Midbrain (tissue), 1 donor: Measurements from ENCODE around the gene SCG5.
A peak's percentile ranks its signal among the peaks of the same experiment; 100 is the strongest.
"Not testable (repeated sequence)": the region's sequence is repeated elsewhere in the genome, so short reads cannot be mapped to it uniquely, and the experiment has no call there.

Experiments used
- DNase-seq: peaks from one replicate; lab custom pipeline; 2025; lab: John Stamatoyannopoulos, UW

Gene SCG5, protein sequence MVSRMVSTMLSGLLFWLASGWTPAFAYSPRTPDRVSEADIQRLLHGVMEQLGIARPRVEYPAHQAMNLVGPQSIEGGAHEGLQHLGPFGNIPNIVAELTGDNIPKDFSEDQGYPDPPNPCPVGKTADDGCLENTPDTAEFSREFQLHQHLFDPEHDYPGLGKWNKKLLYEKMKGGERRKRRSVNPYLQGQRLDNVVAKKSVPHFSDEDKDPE

DNA sequence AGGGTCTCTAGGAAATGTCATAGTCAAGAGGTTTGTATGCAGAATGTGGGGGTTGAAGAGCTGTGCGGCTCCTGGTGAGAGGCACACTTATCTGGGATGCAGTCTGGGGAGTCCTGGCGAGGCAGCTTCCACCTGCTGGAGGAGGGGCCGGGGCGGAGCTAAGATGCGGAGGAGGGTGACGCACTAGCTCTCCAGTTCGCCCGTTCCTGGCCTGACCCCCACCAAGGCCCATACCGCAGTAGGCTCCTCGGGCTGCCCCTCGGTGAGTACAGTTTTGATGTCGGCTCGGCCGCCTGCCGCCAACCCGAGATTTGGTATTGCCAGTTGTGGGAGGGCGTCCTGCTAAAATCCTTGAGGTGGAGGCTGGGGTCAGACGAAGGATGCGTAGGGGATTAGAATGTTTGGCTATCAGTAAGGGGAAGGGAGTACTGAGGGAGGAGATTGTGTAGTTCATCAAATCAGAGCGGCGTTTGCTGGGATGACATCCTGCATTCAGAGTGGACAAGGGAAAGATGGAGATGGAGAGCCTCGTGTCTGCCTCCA is at the start of gene SCG5:
Gene SCG5, plus strand, starts transcription at position 194 of the 543 bp plus-strand sequence. CDS start 1,883 bp downstream, outside the sequence.
- peak; percentile 74 for DNase-seq

DNA sequence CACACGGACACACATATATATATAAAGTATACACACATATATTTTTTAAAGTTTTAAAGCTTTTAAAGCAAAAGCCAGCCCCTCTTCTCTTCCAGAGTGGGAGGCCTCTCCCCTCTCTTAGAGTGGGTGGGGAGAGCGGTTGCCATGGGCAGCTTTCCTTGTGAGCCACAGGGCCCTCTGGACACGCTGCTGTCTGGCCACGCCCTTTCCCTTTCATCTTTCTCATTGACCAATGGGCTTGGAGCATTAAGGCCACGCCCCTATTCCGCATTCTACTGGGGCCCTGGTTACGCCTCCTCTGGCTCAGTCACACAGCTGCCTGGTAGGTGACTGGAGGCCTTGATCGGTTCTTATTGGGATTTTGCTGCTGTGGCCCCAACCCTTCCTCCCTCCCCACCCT is 48.4 kb upstream of the SCG5 start, which contains the start of gene GOLGA8N:
Gene GOLGA8N, plus strand, starts transcription at position 306 of the 400 bp plus-strand sequence.
- not testable (repeated sequence) for DNase-seq

DNA sequence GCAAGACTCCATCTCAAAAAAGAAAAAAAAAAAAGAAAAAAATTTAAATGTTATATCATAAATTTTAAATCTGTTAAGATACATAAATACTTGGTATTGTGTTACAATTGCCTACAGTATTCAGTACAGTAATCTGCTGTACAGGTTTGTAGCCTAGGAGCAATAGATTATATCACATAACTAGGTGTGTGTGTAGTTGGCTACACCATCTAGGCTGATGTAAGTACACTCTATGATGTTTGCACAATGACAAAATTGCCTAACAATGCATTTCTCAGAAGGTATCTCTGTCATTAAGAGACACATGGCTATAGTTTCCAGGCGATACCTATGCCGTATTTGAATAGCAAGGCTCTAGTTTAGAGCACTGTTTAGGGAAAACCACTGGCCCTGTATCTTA is 32.0 kb upstream of the SCG5 start:
- not testable (repeated sequence) for DNase-seq

DNA sequence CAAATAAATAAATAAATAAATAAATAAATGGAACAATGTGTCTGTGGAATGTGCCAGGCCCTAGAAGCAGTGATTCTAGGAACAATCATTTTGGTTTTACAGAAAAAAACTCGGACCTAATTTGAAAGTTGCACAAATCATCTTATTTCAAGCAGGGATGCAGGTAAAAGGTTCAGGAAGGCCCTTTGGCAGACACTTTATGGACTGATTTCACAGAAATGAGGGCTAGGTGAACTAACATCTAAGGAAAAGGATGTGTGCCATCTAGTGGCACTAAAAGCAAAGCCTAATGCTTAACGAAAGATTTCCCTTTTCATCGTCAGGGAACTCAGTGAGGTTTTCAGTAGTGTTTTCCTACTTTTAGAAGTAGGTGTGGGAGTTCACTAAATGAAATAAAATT is 30.8 kb upstream of the SCG5 start:
- not testable (repeated sequence) for DNase-seq

DNA sequence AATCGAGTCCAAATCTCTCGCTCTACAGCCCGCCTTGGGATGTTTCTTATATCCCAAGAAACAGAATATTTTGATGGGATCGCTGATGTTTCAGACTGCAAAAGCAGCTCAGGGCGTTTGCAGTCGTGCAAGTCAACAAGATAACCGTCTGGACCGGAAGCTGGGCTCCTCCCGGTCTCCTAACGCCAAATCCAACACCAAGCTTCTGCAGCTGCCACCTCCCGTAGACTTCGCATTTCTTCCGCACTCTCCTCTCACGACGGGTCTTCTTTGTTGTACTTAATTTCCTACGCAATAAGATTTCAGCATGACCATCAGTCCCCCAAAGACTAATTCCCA is 26.8 kb upstream of the SCG5 start:
- not testable (repeated sequence) for DNase-seq

DNA sequence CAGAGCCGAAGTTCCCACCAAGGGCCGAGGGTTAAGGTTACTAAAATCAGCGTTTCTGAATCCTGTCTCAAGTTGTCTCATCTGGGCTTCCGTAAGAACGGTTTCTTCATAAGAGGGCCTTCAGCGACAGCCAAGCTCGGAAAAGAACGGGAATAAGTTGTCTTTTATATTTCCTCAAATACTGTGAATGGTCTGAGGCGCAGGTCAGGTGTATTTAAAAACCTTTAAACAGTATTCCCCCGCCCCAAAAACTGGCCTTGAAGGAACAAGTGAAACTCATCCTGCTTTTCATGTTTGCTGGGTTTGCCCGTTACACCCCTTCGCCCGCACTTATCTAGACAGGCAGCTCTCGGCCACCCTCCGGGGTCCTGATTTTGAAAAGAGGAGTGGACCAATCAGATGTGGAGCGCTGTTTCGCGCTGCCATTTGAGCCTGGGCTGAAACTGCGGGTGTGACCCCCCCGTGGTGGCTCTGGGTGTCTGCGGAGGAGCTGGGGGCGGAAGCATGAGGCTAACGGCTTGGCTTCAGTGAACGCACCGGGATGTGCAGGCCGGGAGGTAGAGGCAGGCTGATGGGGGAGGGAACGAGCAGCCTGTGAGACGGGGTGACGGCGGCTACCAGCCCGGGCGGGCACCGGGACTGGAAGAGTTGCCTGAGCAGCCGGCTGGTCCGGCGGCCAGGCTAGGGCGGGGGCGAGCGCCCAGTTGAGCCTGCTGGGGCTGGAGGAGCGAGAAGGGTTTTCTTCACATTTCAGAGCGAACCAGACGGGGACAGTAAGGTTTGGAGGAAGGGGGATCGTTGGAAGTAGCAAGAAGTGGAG is 26.2 kb upstream of the SCG5 start, which contains the start of gene ARHGAP11A:
Gene ARHGAP11A, plus strand, starts transcription at position 454 of the 820 bp plus-strand sequence. CDS start 708 bp downstream, outside the sequence.
- DNase-seq = not testable (repeated sequence)

DNA sequence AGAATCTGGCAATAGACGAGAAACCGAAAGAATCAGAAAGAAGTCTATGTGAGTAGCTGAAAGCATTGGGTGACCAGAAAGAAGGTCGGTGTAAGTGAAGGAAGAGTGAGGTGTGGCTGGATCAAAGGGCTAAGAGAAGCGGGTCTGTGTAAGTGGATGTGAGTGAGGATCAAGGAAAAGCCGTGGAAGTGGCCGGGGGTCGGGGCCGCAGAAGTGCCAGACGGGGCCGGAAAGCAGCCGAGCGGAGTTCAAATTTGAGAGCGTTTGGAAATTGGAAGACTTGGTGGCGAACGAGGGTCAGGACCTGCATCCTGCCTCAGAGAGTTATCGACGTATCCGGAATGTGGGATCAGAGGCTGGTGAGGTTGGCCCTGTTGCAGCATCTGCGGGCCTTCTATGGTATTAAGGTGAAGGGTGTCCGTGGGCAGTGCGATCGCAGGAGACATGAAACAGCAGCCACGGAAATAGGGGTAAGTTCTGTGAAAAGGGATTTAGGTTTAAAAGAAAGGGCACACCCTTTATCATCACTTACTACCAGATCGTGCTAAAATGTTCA is 25.6 kb upstream of the SCG5 start:
- not testable (repeated sequence) for DNase-seq

DNA sequence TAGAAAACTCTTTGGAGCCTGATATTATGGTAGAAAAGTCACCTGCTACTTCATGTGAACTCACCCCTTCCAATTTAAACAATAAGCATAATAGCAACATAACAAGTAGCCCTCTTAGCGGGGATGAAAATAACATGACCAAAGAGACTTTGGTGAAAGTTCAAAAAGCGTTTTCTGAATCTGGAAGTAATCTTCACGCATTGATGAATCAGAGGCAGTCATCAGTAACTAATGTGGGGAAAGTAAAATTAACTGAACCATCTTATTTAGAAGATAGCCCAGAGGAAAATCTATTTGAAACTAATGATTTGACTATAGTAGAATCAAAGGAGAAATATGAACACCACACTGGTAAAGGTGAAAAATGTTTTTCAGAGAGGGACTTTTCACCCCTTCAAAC is 5.1 kb upstream of the SCG5 start:
- no peak for DNase-seq

DNA sequence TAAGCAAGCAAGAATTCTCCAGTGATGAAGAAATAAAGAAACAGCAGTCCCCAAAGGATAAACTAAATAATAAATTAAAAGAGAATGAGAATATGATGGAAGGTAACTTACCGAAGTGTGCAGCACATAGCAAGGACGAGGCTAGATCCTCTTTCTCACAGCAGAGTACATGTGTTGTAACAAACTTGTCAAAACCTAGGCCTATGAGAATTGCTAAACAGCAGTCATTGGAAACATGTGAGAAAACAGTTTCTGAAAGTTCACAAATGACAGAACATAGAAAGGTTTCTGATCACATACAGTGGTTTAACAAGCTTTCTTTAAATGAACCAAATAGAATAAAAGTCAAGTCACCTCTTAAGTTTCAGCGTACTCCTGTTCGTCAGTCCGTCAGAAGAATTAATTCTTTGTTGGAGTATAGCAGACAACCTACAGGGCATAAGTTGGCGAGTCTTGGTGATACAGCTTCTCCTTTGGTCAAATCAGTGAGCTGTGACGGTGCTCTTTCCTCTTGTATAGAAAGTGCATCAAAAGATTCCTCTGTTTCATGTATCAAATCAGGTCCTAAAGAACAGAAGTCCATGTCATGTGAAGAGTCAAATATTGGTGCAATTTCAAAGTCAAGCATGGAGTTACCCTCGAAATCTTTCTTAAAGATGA is 4.5 kb upstream of the SCG5 start:
- DNase-seq = no peak

DNA sequence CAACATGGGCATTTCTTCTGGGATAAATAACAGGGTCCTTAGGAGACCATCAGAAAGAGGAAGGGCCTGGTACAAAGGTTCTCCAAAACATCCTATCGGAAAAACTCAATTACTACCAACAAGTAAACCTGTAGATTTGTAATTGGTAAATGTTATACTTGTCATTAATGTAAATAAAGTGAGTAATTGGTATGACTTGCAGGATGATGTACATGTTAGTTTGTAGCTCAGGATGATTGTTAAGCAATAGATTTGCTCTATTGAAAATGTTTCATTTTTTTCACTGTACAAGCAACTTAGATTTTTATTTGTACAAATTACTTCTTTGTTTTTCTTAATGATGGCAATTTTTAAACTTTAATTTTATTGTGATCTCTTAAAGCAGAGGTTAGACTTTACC is 3.8 kb upstream of the SCG5 start:
- DNase-seq = no peak

DNA sequence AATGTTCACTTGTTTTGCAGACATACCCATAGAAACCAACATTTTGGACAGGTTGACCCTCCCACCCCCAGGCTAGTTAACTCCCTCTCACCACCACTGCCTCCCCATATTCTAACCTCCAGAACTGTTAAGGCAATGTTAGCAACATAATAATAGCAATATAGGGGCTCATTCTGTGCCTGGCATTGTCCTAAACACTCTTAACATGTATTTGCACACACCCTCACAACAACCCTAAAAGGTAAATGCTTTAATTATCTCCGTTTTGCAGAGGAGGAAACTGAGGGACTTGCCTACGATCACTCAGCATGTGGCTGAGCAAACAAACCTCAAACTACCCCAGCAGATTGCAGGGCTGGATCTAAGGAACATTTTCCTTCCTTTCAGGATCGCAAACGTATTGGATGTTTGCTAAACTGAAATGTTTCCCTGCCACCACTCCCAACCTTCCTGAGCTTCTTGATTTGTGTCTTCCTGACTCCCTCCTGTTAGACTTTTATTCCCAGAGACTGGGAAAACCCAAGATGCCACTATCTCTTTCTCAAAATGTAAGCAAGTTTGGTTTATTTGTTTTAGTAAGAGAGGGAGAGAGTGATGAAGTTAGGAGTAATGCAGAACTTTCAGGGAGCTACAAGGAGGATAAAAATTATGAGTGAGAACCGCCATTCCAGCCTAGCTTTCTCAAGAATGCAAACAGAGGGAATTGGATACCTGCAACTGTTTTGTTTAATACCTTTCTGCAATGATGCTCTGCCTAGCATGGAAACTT is 1.3 kb downstream of the SCG5 start:
- no peak for DNase-seq

DNA sequence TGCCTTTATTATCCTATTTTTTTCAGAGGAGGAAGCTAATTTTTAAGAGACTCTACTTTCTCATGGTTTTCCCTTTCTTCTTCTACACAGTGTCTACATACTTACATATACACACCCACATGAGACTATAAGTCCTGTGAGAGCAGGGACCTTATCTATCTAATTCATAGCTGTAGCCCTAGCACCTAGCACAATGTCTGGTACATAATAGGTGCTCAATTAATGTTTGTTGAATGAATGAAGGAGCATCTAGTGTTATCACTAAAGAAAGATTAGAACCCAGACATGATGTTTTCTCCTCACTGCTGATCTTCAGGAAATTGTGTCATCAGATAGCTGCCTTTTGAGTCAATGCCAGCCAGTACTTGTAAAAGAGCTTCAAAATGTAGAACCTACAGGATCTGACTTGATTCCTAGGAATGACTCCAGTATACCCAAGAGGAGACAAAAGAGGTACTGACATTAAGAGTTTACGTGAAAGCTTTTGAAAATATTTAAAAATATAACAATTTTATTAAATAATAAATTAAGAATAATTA is 2.5 kb downstream of the SCG5 start:
- DNase-seq = no peak

DNA sequence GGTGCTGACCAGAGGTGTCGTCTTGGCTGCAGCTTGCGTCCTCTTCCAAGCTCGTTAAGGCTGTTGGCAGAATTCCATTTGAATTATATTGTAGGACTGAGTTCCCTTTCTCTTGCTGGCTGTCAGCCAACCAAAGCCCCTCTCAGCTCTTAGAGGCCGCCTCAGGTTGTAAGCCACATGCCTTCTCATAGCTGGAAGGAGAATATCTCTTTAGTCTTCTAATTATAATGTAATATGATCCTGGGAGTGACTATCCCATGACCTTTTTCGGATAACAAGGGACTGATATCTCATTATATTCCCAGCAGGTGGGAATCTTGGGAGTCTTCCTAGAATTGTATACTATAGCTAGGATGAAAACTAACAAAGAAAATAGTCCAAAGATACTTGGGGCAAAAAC is 4.8 kb downstream of the SCG5 start:
- no peak for DNase-seq

DNA sequence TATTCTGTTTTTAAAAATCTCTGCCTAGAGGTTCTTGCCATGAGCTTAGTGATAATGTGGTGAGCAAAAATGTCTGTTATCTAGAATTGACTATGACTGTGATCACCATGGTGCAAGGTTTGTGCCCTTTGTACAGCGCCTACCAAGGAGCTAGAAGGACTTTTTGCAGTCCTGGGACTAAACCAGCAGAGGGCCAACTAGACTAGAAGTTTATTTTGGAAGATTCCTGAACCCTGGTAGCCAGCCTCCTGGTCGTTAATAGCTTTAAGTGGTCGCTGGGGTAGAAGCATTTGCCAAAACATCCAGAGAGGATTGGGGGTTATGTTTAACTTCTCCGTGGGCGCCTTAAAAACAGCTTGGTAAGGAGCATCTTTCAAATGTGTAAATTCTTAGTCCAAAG is 7.8 kb downstream of the SCG5 start:
- DNase-seq = no peak

DNA sequence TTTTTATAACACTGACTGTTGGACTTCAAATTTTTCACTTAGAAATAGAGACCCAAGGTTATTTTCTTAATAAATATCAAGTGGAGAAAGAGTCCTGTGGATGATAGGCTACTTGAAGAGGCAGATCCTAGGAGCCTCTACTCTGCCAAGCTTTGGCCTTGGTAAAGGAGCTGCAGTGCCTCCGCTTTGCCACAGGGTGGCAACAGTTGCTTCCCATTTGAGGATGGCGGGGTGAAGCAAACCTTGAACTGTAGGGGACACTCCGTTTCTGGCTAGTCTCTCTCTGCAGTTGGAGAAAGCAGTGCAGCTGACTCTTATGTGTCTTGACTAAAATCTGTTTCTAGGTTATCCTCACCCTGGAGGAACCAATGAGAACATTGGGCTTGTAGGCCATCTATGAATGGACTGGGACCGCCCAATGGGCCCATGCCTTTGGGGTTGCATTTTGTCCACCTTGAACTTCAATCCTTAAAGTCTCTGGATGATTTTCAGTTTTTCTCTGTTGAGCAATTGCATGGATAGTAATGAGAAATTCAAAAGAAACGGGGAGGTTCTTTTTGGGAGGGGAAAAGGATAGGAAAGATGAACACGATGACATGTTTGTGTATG is 9.8 kb downstream of the SCG5 start:
- DNase-seq = peak; percentile 34

DNA sequence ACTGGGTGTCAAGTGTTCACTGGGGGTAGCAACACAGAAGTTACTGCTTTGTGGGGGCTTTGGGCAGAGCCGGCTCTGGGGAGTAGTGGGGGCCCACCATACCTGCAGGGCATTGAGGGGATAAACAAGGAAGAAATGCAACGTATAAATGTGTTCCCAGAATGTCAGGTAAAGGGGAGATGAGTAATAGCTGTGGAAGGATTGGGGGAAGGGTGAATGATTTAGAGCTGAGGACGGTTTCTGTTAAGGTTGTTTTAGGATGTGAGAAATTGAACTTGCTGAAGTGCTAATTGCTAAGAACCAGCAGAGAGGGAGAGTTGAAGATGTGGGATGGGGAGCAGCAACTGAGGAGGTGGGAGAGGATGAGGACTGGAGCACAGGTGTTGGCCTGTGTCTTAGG is 10.7 kb downstream of the SCG5 start:
- DNase-seq = no peak

DNA sequence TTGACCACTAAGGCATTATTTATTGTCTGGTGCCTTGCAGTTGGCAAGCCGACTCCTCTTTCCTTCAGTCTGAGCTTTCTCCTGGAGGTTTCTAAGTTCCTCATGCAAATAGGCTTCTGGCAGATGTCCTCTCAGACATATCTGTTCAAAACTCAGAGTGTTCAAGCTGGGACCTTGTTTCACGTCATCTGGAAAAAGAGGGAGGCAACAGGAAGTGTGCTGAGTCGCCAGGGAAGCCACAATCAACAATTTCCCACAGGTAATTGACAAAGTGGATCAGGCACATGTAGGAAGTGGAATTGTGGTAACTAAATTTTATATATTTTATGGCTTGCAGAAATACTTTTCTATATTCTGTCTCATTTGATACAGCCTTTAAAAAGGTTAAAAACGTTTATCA is 14.6 kb downstream of the SCG5 start:
- no peak for DNase-seq

DNA sequence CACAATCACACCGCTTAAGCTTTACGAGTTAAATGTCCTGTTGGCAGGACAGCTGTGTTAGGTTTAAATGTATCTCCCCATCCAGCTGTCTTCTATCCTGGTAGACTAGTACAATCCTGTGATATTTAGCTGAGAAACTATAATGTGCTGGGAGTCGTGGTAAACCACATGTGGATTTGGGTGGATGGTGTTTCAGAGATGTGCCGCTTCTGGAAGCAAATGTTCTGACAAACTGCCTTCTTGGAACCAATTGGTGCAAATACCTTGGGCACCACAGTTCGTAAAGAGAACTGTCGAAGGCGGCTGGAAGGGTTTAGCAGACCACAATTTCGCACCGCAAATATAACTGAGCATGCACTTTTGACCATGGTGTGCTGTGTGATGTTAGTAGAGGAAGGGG is 15.0 kb downstream of the SCG5 start:
- no peak for DNase-seq

DNA sequence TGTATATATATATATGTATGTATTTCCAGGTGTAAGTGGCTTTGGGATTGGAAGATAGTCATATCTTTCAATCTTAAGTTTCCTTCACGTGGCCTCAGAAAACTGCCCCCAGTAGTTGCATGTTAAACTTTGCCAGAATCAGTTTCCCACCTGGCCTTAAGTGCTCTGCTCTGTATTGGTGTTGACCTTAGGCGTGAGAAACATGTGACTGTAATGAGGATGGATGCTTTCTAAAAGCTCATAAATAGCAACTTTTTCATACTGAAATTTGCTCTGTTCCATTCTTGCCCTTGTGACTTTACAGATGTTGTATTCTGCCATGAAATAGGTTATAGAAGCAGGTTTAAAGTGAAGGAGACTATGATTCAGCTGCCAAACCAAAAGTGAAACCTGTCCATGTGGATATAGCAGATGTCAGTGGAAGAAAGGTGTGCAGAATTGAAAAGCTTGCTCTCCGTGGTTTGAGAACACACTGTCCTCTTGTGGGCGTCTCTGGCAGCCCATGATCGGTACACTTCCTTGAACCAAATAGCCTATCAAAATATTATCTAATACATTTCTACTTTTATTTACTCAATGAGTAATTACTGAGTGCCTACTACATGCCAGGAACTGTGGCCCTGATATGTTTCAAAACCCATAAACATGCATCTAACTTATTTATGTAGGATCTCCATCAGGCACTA is 15.8 kb downstream of the SCG5 start:
- DNase-seq = no peak

DNA sequence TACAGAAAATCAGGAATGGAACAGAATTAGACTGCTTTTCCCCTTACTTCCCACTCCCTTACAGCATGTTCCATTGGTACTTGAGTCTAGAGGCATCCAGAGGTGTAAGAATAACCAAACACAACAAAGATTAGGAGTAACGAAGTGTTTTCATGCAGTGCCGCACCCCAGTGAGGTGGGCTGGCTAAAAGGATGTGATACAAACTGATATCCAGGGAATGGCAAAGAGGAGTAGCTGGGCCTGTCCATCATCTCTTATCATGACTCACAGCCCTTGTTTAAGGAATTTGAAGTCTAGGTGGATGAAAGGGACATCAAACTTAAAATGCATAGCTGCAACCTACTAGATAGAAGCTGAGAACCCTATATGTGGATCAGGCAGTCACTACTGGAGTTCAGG is 16.4 kb downstream of the SCG5 start:
- no peak for DNase-seq
